Measurements from ENCODE around the gene LDAH. TPM values are rescaled to one million over a fixed set of nuclear protein-coding genes. Genes with fewer than 3 reads are reported as not detected.

The LDAH gene
- total RNA-seq, 1 experiment from 2014 or later: not detected

- no peak for ATAC-seq
- CTCF ChIA-PET: interaction anchor here (0.7 kb wide), 1 partner anchor 252 kb away, joined by 4 read pairs; no protein-coding TSS in a partner anchor
Observed at GRCh38 chr2:20643826-20644225, 179.1 kb downstream of the LDAH start.

GRCh38 chr2:20643060-20643459, 179.8 kb downstream of the LDAH start:
- no peak overlapping the region for H3K9ac ChIP-seq (ENCODE audit: low read length)
- BruUV-seq (replicated peaks): no TSS peak

More at GRCh38 chr2:20643826-20644225, 179.1 kb downstream of the LDAH start:
- Histone ChIP-seq H3K4me1 (ENCODE audit: insufficient read depth, low read length) (no peaks in the 10 kb centered on the region), H2AFZ (ENCODE audit: low read length) (no peak overlapping the region), H3K4me2 (ENCODE audit: low read length) (no peak overlapping the region), H3K27me3 (ENCODE audit: low read length) (no peaks in the 10 kb centered on the region), H3K9ac (ENCODE audit: low read length) (no peak overlapping the region), H3F3A (ENCODE audit: low read length, unreplicated experiment) (no peaks in the 10 kb centered on the region), H3K9me2 (replicated peaks; ENCODE audit: low read length) (no peaks in the 10 kb centered on the region), H3K79me2 (ENCODE audit: low read length) (no peaks in the 10 kb centered on the region), H3K9me3 (ENCODE audit: low read length) (no peaks in the 10 kb centered on the region), H3K36me3 (ENCODE audit: low read depth, low read length) (no peaks in the 10 kb centered on the region), H3K4me3 (ENCODE audit: low read length) (no peak overlapping the region), H4K20me1 (ENCODE audit: low read length) (no peaks in the 10 kb centered on the region), H3K27ac (ENCODE audit: low read length) (no peak overlapping the region)
- TF ChIP-seq EZH2phosphoT487 (IDR thresholded peaks at IDR 0.05; ENCODE audit: borderline replicate concordance, low read length): no peak
- intact Hi-C loops (cut with micrococcal nuclease): loop anchor here (2.0 kb wide), 1 partner anchor 201 kb away; no protein-coding TSS in a partner anchor
- POLR2A ChIA-PET (ENCODE audit: unreplicated experiment): interaction anchor here (0.6 kb wide), 1 partner anchor 197 kb away, joined by 3 read pairs; the partner anchor contains the start of gene RHOB
- DNase-seq: no peak
- no TSS peak for BruUV-seq (replicated peaks)

GRCh38 chr2:20642055-20642971, 180.6 kb downstream of the LDAH start:
- H3K27me3 ChIP-seq (ENCODE audit: low read length): no peaks in the 10 kb centered on the region
- H4K20me1 ChIP-seq (ENCODE audit: low read length): no peaks in the 10 kb centered on the region
- H3K4me3 ChIP-seq (ENCODE audit: low read length): no peak overlapping the region
- no peaks in the 10 kb centered on the region for H3F3A ChIP-seq (ENCODE audit: low read length, unreplicated experiment)
- no TSS peak for BruUV-seq (replicated peaks)
- H3K36me3 ChIP-seq (ENCODE audit: low read depth, low read length): no peaks in the 10 kb centered on the region
- H3K9me3 ChIP-seq (ENCODE audit: low read length): no peaks in the 10 kb centered on the region
- ChIA-PET CTCF (interaction anchor here (0.6 to 1.1 kb wide), 2 partner anchors 198 kb away, joined by 6 read pairs; no protein-coding TSS in a partner anchor), POLR2A (ENCODE audit: unreplicated experiment) (no interaction called here)
- H3K9ac ChIP-seq (ENCODE audit: low read length): no peak overlapping the region
- no peak overlapping the region for H2AFZ ChIP-seq (ENCODE audit: low read length)
- ATAC-seq: peak; percentile 98
- H3K9me2 ChIP-seq (replicated peaks; ENCODE audit: low read length): no peaks in the 10 kb centered on the region
- H3K4me2 ChIP-seq (ENCODE audit: low read length): no peak overlapping the region
- H3K4me1 ChIP-seq (ENCODE audit: insufficient read depth, low read length): no peaks in the 10 kb centered on the region
- H3K79me2 ChIP-seq (ENCODE audit: low read length): no peaks in the 10 kb centered on the region
- peak; percentile 92 for TF ChIP-seq CTCF (conservative IDR thresholded peaks at IDR 0.05; ENCODE audit: low read depth, low read length)
- TF ChIP-seq EZH2phosphoT487 (IDR thresholded peaks at IDR 0.05; ENCODE audit: borderline replicate concordance, low read length): no peak
- intact Hi-C loops (cut with micrococcal nuclease): loop anchor here (2.0 kb wide), 1 partner anchor 200 kb away; no protein-coding TSS in a partner anchor
- H3K27ac ChIP-seq (ENCODE audit: low read length): no peak overlapping the region
- DNase-seq: peak; percentile 74

More at GRCh38 chr2:20643060-20643459, 179.8 kb downstream of the LDAH start:
- no peak for ATAC-seq
- no peak for DNase-seq
- TF ChIP-seq CTCF (conservative IDR thresholded peaks at IDR 0.05; ENCODE audit: low read depth, low read length) (no peak), EZH2phosphoT487 (IDR thresholded peaks at IDR 0.05; ENCODE audit: borderline replicate concordance, low read length) (no peak), EZH2 (IDR thresholded peaks at IDR 0.05; ENCODE audit: low read length, unreplicated experiment) (no peak)
- H3K4me1 ChIP-seq (ENCODE audit: insufficient read depth, low read length): no peaks in the 10 kb centered on the region
- H3F3A ChIP-seq (ENCODE audit: low read length, unreplicated experiment): no peaks in the 10 kb centered on the region
- ChIA-PET CTCF (interaction anchor here (0.6 to 0.7 kb wide), 2 partner anchors 199 to 251 kb away, joined by 4 to 6 read pairs; no protein-coding TSS in a partner anchor), POLR2A (ENCODE audit: unreplicated experiment) (no interaction called here)
- H3K27me3 ChIP-seq (ENCODE audit: low read length): no peaks in the 10 kb centered on the region
- H3K9me3 ChIP-seq (ENCODE audit: low read length): no peaks in the 10 kb centered on the region
- H2AFZ ChIP-seq (ENCODE audit: low read length): no peak overlapping the region
- H4K20me1 ChIP-seq (ENCODE audit: low read length): no peaks in the 10 kb centered on the region
- no peak overlapping the region for H3K27ac ChIP-seq (ENCODE audit: low read length)
- H3K36me3 ChIP-seq (ENCODE audit: low read depth, low read length): no peaks in the 10 kb centered on the region
- no peaks in the 10 kb centered on the region for H3K79me2 ChIP-seq (ENCODE audit: low read length)
- intact Hi-C loops (cut with micrococcal nuclease): loop anchor here (2.0 kb wide), 1 partner anchor 200 kb away; no protein-coding TSS in a partner anchor
- no peak overlapping the region for H3K4me3 ChIP-seq (ENCODE audit: low read length)
- no peak overlapping the region for H3K4me2 ChIP-seq (ENCODE audit: low read length)
- no peaks in the 10 kb centered on the region for H3K9me2 ChIP-seq (replicated peaks; ENCODE audit: low read length)
